ENCODE results near the gene MCC.

DNA sequence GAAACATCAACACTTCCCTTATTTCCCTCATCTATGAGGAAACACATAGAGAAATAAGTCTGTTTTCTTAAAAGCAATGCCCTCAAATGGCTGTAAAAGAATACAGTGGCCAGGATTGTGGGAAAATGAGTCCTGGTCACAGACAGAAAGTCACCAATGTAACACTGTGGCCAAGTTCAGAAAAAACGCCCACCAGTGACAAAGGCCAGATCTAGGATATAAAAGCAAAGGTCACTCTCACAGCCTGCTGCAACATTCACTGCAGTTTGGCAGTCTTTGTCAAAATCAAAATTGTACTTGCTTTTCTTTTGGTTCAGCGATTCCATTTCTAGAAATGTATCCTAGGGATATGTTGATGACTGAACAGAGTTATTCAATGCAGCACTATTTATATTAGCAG lies 84.0 kb downstream of the MCC start:
- TF ChIP-seq, protein P1, sequence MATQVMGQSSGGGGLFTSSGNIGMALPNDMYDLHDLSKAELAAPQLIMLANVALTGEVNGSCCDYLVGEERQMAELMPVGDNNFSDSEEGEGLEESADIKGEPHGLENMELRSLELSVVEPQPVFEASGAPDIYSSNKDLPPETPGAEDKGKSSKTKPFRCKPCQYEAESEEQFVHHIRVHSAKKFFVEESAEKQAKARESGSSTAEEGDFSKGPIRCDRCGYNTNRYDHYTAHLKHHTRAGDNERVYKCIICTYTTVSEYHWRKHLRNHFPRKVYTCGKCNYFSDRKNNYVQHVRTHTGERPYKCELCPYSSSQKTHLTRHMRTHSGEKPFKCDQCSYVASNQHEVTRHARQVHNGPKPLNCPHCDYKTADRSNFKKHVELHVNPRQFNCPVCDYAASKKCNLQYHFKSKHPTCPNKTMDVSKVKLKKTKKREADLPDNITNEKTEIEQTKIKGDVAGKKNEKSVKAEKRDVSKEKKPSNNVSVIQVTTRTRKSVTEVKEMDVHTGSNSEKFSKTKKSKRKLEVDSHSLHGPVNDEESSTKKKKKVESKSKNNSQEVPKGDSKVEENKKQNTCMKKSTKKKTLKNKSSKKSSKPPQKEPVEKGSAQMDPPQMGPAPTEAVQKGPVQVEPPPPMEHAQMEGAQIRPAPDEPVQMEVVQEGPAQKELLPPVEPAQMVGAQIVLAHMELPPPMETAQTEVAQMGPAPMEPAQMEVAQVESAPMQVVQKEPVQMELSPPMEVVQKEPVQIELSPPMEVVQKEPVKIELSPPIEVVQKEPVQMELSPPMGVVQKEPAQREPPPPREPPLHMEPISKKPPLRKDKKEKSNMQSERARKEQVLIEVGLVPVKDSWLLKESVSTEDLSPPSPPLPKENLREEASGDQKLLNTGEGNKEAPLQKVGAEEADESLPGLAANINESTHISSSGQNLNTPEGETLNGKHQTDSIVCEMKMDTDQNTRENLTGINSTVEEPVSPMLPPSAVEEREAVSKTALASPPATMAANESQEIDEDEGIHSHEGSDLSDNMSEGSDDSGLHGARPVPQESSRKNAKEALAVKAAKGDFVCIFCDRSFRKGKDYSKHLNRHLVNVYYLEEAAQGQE (IDR thresholded peaks at IDR 0.05; ENCODE audit: insufficient read depth in 1 of 2, low read depth in 2 of 2, low read length in 2 of 2), result no peak
- TF ChIP-seq TAF1 (IDR thresholded peaks at IDR 0.05; ENCODE audit: borderline replicate concordance, insufficient read depth, low read length) (no peak), SIN3A (IDR thresholded peaks at IDR 0.05; ENCODE audit: borderline replicate concordance, insufficient read depth, low read length) (no peak), POLR2AphosphoS5 (IDR thresholded peaks at IDR 0.05; ENCODE audit: low read depth, low read length) (no peak), FOXP2 (optimal IDR thresholded peaks at IDR 0.05; ENCODE audit: borderline replicate concordance, extremely low read depth, extremely low read length, insufficient read depth) (no peak)
